IMR-90 (cell line): ENCODE measurements around the gene PPP1R3E. TPM values are rescaled to one million over a fixed set of nuclear protein-coding genes. Genes with fewer than 3 reads are reported as not detected.

ENCODE experiments used
- ATAC-seq: fragments of 200-7000 bp; cut with Tn5 transposase; 2 replicates; pipeline ENCODE4 v1.9.1; 2020; ENCODE audit warnings: low read depth, mild to moderate bottlenecking, moderate library complexity
- BruUV-seq: library from RNA; stranded (reverse); fragments of 400-500 nt; replicated peaks from 2 replicates; lab custom pipeline; 2021; lab: Mats Ljungman, UMichigan
- CTCF ChIA-PET: fragments of 300-600 bp; formaldehyde crosslinking; extraction: SDS; loops from one replicate; lab custom pipeline; 2021; ENCODE audit warnings: antibody characterized with exemption; lab: Yijun Ruan, JAX
- POLR2A ChIA-PET: fragments of 300-600 bp; sonication (Branson Sonifier 250); formaldehyde crosslinking; loops from one replicate; lab custom pipeline; 2022; ENCODE audit warnings: antibody characterized with exemption; ENCODE audit not compliant: unreplicated experiment; lab: Charles Lee
- DNase-seq: peaks from one replicate; pipeline ENCODE4 v3.0.0; 2013
- H2AFZ ChIP-seq: replicated peaks from 2 replicates; pipeline ENCODE3; 2013; ENCODE audit warnings: low read length, mild to moderate bottlenecking; ENCODE audit not compliant: poor library complexity
- H2AK5ac ChIP-seq: 2 replicates; pipeline ENCODE4 v1.6.1; 2013; ENCODE audit warnings: low read depth, low read length, inconsistent platforms
- H2AK9ac ChIP-seq: replicated peaks from 2 replicates; pipeline ENCODE3; 2013; ENCODE audit warnings: mild to moderate bottlenecking, low read depth, low read length, moderate library complexity; ENCODE audit not compliant: poor library complexity
- H2BK120ac ChIP-seq: 2 replicates; pipeline ENCODE4 v1.6.1; 2013; ENCODE audit warnings: low read depth, low read length, inconsistent platforms
- H2BK15ac ChIP-seq: 3 replicates; pipeline ENCODE4 v1.6.1; 2013; ENCODE audit warnings: low read depth, low read length, inconsistent platforms
- H2BK20ac ChIP-seq: 2 replicates; pipeline ENCODE4 v1.6.1; 2013; ENCODE audit warnings: low read depth, mild to moderate bottlenecking, inconsistent platforms, low read length, moderate library complexity
- H2BK5ac ChIP-seq: 2 replicates; pipeline ENCODE4 v1.6.1; 2013; ENCODE audit warnings: mild to moderate bottlenecking, low read depth, low read length, inconsistent platforms; ENCODE audit not compliant: poor library complexity, severe bottlenecking
- H3K14ac ChIP-seq: replicated peaks from 2 replicates; pipeline ENCODE4 v1.6.1; 2013; ENCODE audit warnings: low read depth, low read length, inconsistent platforms
- H3K18ac ChIP-seq: 2 replicates; pipeline ENCODE4 v1.6.1; 2013; ENCODE audit warnings: low read depth, low read length, control low read depth
- H3K23ac ChIP-seq: 2 replicates; pipeline ENCODE4 v1.6.1; 2013; ENCODE audit warnings: low read depth, low read length, inconsistent platforms
- H3K27ac ChIP-seq: 2 replicates; pipeline ENCODE4 v1.5.1; 2013; ENCODE audit warnings: mild to moderate bottlenecking, control low read depth, low read length; ENCODE audit not compliant: insufficient read depth
- H3K27me3 ChIP-seq: 2 replicates; pipeline ENCODE4 v1.6.1; 2013; ENCODE audit warnings: low read length; ENCODE audit not compliant: control insufficient read depth, insufficient read depth
- H3K36me3 ChIP-seq: 2 replicates; pipeline ENCODE4 v1.6.1; 2013; ENCODE audit warnings: low read length, mixed read lengths; ENCODE audit not compliant: control insufficient read depth, insufficient read depth
- H3K4ac ChIP-seq: 2 replicates; pipeline ENCODE4 v1.6.1; 2013; ENCODE audit warnings: low read depth, low read length, inconsistent platforms
- H3K4me1 ChIP-seq: 2 replicates; pipeline ENCODE4 v1.6.1; 2013; ENCODE audit warnings: low read length, mixed read lengths; ENCODE audit not compliant: control insufficient read depth, insufficient read depth
- H3K4me2 ChIP-seq: 2 replicates; pipeline ENCODE4 v1.6.1; 2013; ENCODE audit warnings: low read depth, mild to moderate bottlenecking, control low read depth, low read length, moderate library complexity
- H3K4me3 ChIP-seq: 2 replicates; pipeline ENCODE4 v1.5.1; 2013; ENCODE audit warnings: low read depth, mild to moderate bottlenecking, control low read depth, low read length, moderate library complexity; ENCODE audit not compliant: insufficient read depth
- H3K56ac ChIP-seq: 2 replicates; pipeline ENCODE4 v1.6.1; 2013; ENCODE audit warnings: low read length, inconsistent platforms; ENCODE audit not compliant: insufficient read depth; ENCODE audit errors: extremely low read depth
- H3K79me1 ChIP-seq, 2 experiments: 2 replicates each; pipeline ENCODE4 v1.6.1; 2013; ENCODE audit warnings: low read length in 2 of 2, inconsistent platforms in 1 of 2, low read depth in 1 of 2
- H3K9ac ChIP-seq: 2 replicates; pipeline ENCODE4 v1.6.1; 2013; ENCODE audit warnings: low read depth, low read length, control low read depth
- H3K9me1 ChIP-seq: 2 replicates; pipeline ENCODE4 v1.6.1; 2013; ENCODE audit warnings: low read length, inconsistent platforms; ENCODE audit not compliant: insufficient read depth
- H3K9me3 ChIP-seq: 2 replicates; pipeline ENCODE4 v1.6.1; 2013; ENCODE audit warnings: low read length; ENCODE audit not compliant: control insufficient read depth, insufficient read depth
- H4K20me1 ChIP-seq: 2 replicates; pipeline ENCODE4 v1.6.1; 2013; ENCODE audit warnings: low read length, inconsistent platforms; ENCODE audit not compliant: insufficient read depth
- H4K5ac ChIP-seq: 2 replicates; pipeline ENCODE4 v1.6.1; 2013; ENCODE audit warnings: mild to moderate bottlenecking, low read depth, low read length, control low read depth
- H4K8ac ChIP-seq, 2 experiments: 2 replicates each; pipeline ENCODE4 v1.6.1; 2013; ENCODE audit warnings: low read depth in 2 of 2, low read length in 2 of 2, control low read depth in 1 of 2, inconsistent platforms in 1 of 2
- H4K91ac ChIP-seq: 2 replicates; pipeline ENCODE4 v1.6.1; 2013; ENCODE audit warnings: low read depth, low read length, inconsistent platforms; ENCODE audit not compliant: insufficient read depth
- NFE2L2 ChIP-seq: fragments of 150-350 bp; IDR thresholded peaks from 2 replicates; pipeline ENCODE4 v1.6.1; 2016; ENCODE audit warnings: low read depth, mild to moderate bottlenecking, low read length
- RFX5 ChIP-seq: IDR thresholded peaks from 2 replicates; pipeline ENCODE4 v1.8.0; 2012; ENCODE audit warnings: low read depth, mild to moderate bottlenecking, low read length, moderate library complexity
- SMC3 ChIP-seq: fragments of 150-350 bp; IDR thresholded peaks from 2 replicates; pipeline ENCODE4 v1.6.1; 2016; ENCODE audit warnings: low read depth, mild to moderate bottlenecking, antibody characterized with exemption, low read length, moderate library complexity
- WGBS, 2 experiments: methylation state at CpG; one replicate each; pipeline versions ENCODE4 v1.1.5 to v1.1.7; 2013; ENCODE audit warnings: missing lambda C conversion rate in 2 of 2; ENCODE audit not compliant: insufficient read length in 1 of 2; ENCODE audit errors: extremely low coverage in 2 of 2; 5-methylcytosine and 5-hydroxymethylcytosine counted together
- dilution Hi-C: fragments of 300-500 bp; cut with HindIII; formaldehyde crosslinking; loops from one replicate; pipeline ENCODE4 v1.14.3; 2018; ENCODE audit warnings: low sequenced_read_pairs; ENCODE audit not compliant: unreplicated experiment
- in situ Hi-C: fragments of 300-500 bp; cut with MboI; formaldehyde crosslinking; loops from 3 replicates; pipeline ENCODE4 v1.14.3; 2019; ENCODE audit warnings: low sequenced_read_pairs, inconsistent platforms, mixed read lengths
- intact Hi-C: fragments of 100-400 bp; cut with micrococcal nuclease; formaldehyde crosslinking; loops from 2 replicates; pipeline ENCODE4 v1.10.0; 2022
- polyA plus RNA-seq, 3 experiments: library from polyadenylated mRNA; depleted of rRNA; stranded (reverse); fragments of >200 nt; gene quantifications; 2 replicates each; pipeline ENCODE4 v1.2.3, GENCODE V29; 2012; ENCODE audit warnings: low replicate concordance in 1 of 3
- total RNA-seq: library from RNA; depleted of rRNA; stranded (reverse); fragments of >200 nt; gene quantifications from 2 replicates; pipeline ENCODE4 v1.2.3, GENCODE V29; 2012

PPP1R3E gene
- total and polyA plus RNA-seq, 2 of the 4 experiments (the other 2 are of a cell fraction): 1.3 to 3.5 TPM

DNA sequence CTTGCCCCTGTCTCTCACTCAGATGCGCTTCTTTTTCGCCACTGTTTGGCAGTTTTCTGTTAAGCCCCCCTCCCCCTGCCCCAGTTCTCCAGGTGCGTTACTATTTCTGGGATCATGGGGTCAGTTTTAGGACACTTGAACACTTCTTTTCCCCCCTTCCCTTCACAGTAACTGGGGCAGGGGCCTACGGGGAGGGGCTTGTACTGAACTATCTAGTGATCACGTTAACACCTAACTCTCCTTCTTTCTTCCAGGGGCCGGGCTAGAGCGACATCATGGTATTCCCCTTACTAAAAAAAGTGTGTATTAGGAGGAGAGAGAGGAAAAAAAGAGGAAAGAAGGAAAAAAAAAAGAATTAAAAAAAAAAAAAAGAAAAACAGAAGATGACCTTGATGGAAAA, 22.3 kb upstream of the PPP1R3E start:
- DNase-seq (no peak), ATAC-seq (no peak)
- ChIA-PET CTCF (interaction anchor here (0.9 kb wide), 1 partner anchor 139 kb away, joined by 6 read pairs; no protein-coding TSS in a partner anchor), POLR2A (no interaction called here)
- peaks cover 25% of the 10 kb centered on the region for H3K36me3 ChIP-seq
- dilution Hi-C loops: no loop called here
- H2AFZ ChIP-seq: no peak overlapping the region
- BruUV-seq: no TSS peak
- H3K14ac ChIP-seq: no peak overlapping the region
- no peak overlapping the region for H2BK15ac ChIP-seq
- no peak overlapping the region for H2BK20ac ChIP-seq
- intact Hi-C loops: no loop called here
- no peak overlapping the region for H4K91ac ChIP-seq
- H2BK5ac ChIP-seq: no peak overlapping the region
- no peak overlapping the region for H4K5ac ChIP-seq
- no peak overlapping the region for H3K9ac ChIP-seq
- H3K56ac ChIP-seq: no peak overlapping the region
- H4K20me1 ChIP-seq: peaks cover 16% of the 10 kb centered on the region; the same call in 1 of the 2 replicates
- H3K27ac ChIP-seq: no peak overlapping the region
- H3K9me3 ChIP-seq: no peaks in the 10 kb centered on the region
- no peak overlapping the region for H2AK5ac ChIP-seq
- WGBS, 2 experiments: 100% methylated on average over 1 of the region's 7 CpGs; no CpG with 5 or more reads in 1 of the 2 experiments
- H3K23ac ChIP-seq: no peak overlapping the region
- H3K18ac ChIP-seq: no peak overlapping the region
- no peak overlapping the region for H3K4ac ChIP-seq
- in situ Hi-C loops: loop anchor here (10.0 to 25.0 kb wide), 5 partner anchors 50 to 1112 kb away; partner anchors contain the start of genes CBLN3, CMTM5, EMC9 and FITM1
- peaks cover 6% of the 10 kb centered on the region; the same call in 1 of the 2 replicates for H3K4me1 ChIP-seq
- H3K4me2 ChIP-seq: no peak overlapping the region
- H2AK9ac ChIP-seq: no peak overlapping the region
- H4K8ac ChIP-seq: no peak overlapping the region
- no peak overlapping the region for H2BK120ac ChIP-seq
- H3K27me3 ChIP-seq: no peaks in the 10 kb centered on the region
- no peak overlapping the region for H3K4me3 ChIP-seq
- H3K9me1 ChIP-seq: no peaks in the 10 kb centered on the region
- H3K79me1 ChIP-seq: peaks cover 18 to 36% of the 10 kb centered on the region in 2 experiments
- TF ChIP-seq NFE2L2: no peak
- TF ChIP-seq RFX5: no peak
- no peak for TF ChIP-seq SMC3
